Measurements from ENCODE around the gene TCF7. TPM values are rescaled to one million over a fixed set of nuclear protein-coding genes. Genes with fewer than 3 reads are reported as not detected.

The TCF7 gene
- total RNA-seq, 2 experiments from 2014 or later, result 0.97 to 1.1 TPM

- intact Hi-C loops (cut with micrococcal nuclease; ENCODE audit: unreplicated experiment), result no loop called here
- peaks cover 15% of the 10 kb centered on the region for H3K4me1 ChIP-seq (ENCODE audit: insufficient read depth, low read length, poor library complexity, severe bottlenecking)
- TF ChIP-seq EZH2phosphoT487 (IDR thresholded peaks at IDR 0.05; ENCODE audit: borderline replicate concordance, low read depth, low read length) (no peak), CTCF (conservative IDR thresholded peaks at IDR 0.05; ENCODE audit: low read length) (no peak)
- H2AFZ ChIP-seq (ENCODE audit: low read length), result no peak overlapping the region
- H3K27ac ChIP-seq (ENCODE audit: low read depth, low read length, poor library complexity, severe bottlenecking), result no peak overlapping the region
- DNase-seq (ENCODE audit: low spot score), result no peak
- H3K4me3 ChIP-seq (ENCODE audit: low read depth, low read length, poor library complexity, severe bottlenecking), result no peak overlapping the region
- BruUV-seq (replicated peaks), result no TSS peak
- POLR2A ChIA-PET, result interaction anchor here (0.6 to 1.5 kb wide), 2 partner anchors 10 to 30 kb away, joined by 3 to 4 read pairs; no protein-coding TSS in a partner anchor
- peaks cover 69% of the 10 kb centered on the region for H3K36me3 ChIP-seq (ENCODE audit: insufficient read depth, low read length)
- no peak overlapping the region for H3K4me2 ChIP-seq (ENCODE audit: low read length)
- no peaks in the 10 kb centered on the region for H3K9me3 ChIP-seq (ENCODE audit: low read length)
- H3K79me2 ChIP-seq (ENCODE audit: insufficient read depth, low read depth, low read length), result peaks cover 62% of the 10 kb centered on the region
- no peaks in the 10 kb centered on the region for H3K9me2 ChIP-seq (ENCODE audit: insufficient read depth, low read length)
- peaks cover 25% of the 10 kb centered on the region for H4K20me1 ChIP-seq (ENCODE audit: insufficient read depth, low read length)
- CTCF ChIA-PET (ENCODE audit: unreplicated experiment), result no interaction called here
Measured at GRCh38 chr5:134171972-134172371, 57.5 kb downstream of the TCF7 start.

- intact Hi-C loops (cut with micrococcal nuclease; ENCODE audit: unreplicated experiment), result no loop called here
- H4K20me1 ChIP-seq (ENCODE audit: insufficient read depth, low read length), result peaks cover 25% of the 10 kb centered on the region
- BruUV-seq (replicated peaks), result TSS peak; percentile 66
Measured at GRCh38 chr5:134174841-134175839, 60.7 kb downstream of the TCF7 start.

More at GRCh38 chr5:134174841-134175839, 60.7 kb downstream of the TCF7 start:
- Histone ChIP-seq H3K4me3 (ENCODE audit: low read depth, low read length, poor library complexity, severe bottlenecking) (peak overlapping the region; percentile 89), H3K9me3 (ENCODE audit: low read length) (no peaks in the 10 kb centered on the region), H3K36me3 (ENCODE audit: insufficient read depth, low read length) (peaks cover 41% of the 10 kb centered on the region), H3K4me1 (ENCODE audit: insufficient read depth, low read length, poor library complexity, severe bottlenecking) (peaks cover 23% of the 10 kb centered on the region), H3K9me2 (ENCODE audit: insufficient read depth, low read length) (no peaks in the 10 kb centered on the region), H2AFZ (ENCODE audit: low read length) (no peak overlapping the region), H3K79me2 (ENCODE audit: insufficient read depth, low read depth, low read length) (peaks cover 52% of the 10 kb centered on the region), H3K4me2 (ENCODE audit: low read length) (peak overlapping the region; percentile 96), H3K27ac (ENCODE audit: low read depth, low read length, poor library complexity, severe bottlenecking) (peak overlapping the region; percentile 75)
- TF ChIP-seq EZH2phosphoT487 (IDR thresholded peaks at IDR 0.05; ENCODE audit: borderline replicate concordance, low read depth, low read length), result no peak
- no peak for TF ChIP-seq CTCF (conservative IDR thresholded peaks at IDR 0.05; ENCODE audit: low read length)
- POLR2A ChIA-PET, result interaction anchor here (0.8 to 3.3 kb wide), 6 partner anchors 10 to 412 kb away, joined by 3 to 22 read pairs (median 3); partner anchors contain the start of gene PPP2CA
- CTCF ChIA-PET (ENCODE audit: unreplicated experiment), result no interaction called here
- DNase-seq (ENCODE audit: low spot score), result peak; percentile 35

Data from OCI-LY7 (cell line).